Measurements from ENCODE around the gene CCNE1. TPM values are rescaled to one million over a fixed set of nuclear protein-coding genes. Genes with fewer than 3 reads are reported as not detected.

The CCNE1 gene
- total RNA-seq, 1 experiment from 2014 or later, result 40.2 TPM

DNA sequence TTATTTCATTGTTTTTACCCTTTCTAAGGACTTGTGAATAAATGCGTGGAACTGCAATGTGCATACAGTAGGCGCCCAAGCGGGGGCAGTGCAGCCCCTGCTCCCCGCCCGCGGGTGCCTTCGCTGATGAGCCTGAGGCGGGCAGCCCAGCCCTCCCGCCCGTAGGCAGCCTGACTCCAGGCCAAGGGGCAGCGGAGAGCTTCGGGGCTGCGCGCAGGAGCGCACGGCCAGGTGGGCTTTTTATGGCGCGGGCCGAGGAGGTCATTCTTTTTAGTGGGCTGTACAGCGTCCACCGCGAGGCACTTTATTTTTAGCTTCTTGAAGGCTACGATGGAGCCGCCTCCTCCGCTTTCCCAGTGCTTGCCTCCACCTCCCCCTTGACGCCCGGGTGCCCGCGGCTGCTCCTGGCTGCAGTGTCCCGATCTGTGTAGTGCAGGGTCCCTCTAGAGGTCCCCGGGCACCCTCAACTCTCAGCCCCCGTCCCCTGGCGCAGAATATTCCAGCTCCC, 60.5 kb downstream of the CCNE1 start:
- Histone ChIP-seq H3K9ac (ENCODE audit: extremely low read depth, insufficient read length, low read length) (no peak overlapping the region), H2BK12ac (ENCODE audit: insufficient read length, low read depth, low read length) (no peak overlapping the region), H3K4me1 (ENCODE audit: insufficient read depth, low read length) (no peaks in the 10 kb centered on the region), H2BK5ac (ENCODE audit: insufficient read length, low read length) (no peak overlapping the region), H4K5ac (ENCODE audit: insufficient read length, low read depth, low read length) (no peak overlapping the region), H2BK120ac (ENCODE audit: low read depth, low read length, poor library complexity, severe bottlenecking) (no peak overlapping the region), H2AFZ (ENCODE audit: low read length) (no peak overlapping the region), H3T11ph (ENCODE audit: low read length) (no peak overlapping the region), H2AK5ac (ENCODE audit: insufficient read length, low read length) (no peak overlapping the region), H3K27ac (ENCODE audit: insufficient read length, low read depth, low read length) (no peak overlapping the region), H4K20me1 (ENCODE audit: control insufficient read depth, insufficient read depth, insufficient read length) (no peaks in the 10 kb centered on the region), H3K4me2 (ENCODE audit: insufficient read depth, insufficient read length, low read length) (peak overlapping the region; percentile 20), H3K56ac (ENCODE audit: insufficient read length, low read depth, low read length) (no peak overlapping the region), H3K79me2 (ENCODE audit: insufficient read depth, low read length) (no peaks in the 10 kb centered on the region), H3K9me3 (ENCODE audit: control insufficient read depth, low read depth, low read length) (no peaks in the 10 kb centered on the region), H4K8ac (replicated peaks; ENCODE audit: insufficient read length, low read depth, low read length) (no peak overlapping the region), H3K4ac (ENCODE audit: low read depth, low read length) (no peak overlapping the region), H2BK15ac (ENCODE audit: low read depth, low read length) (no peak overlapping the region), H4K91ac (ENCODE audit: insufficient read length, low read depth, low read length) (no peak overlapping the region), H2BK20ac (ENCODE audit: low read depth, low read length, poor library complexity, severe bottlenecking) (no peak overlapping the region), H3K14ac (ENCODE audit: insufficient read depth, low read length) (no peak overlapping the region), H3K23me2 (ENCODE audit: insufficient read length, low read depth, low read length, poor library complexity, severe bottlenecking) (peaks cover 6% of the 10 kb centered on the region), H3K27me3 (ENCODE audit: insufficient read depth, low read length) (peaks cover 3% of the 10 kb centered on the region; the same call in 1 of the 2 replicates), H3K18ac (ENCODE audit: insufficient read length, low read depth, low read length) (no peak overlapping the region), H3K23ac (ENCODE audit: insufficient read length, low read depth, low read length) (no peak overlapping the region), H3K79me1 (ENCODE audit: insufficient read depth, low read depth, low read length, poor library complexity, severe bottlenecking) (no peaks in the 10 kb centered on the region)
- peak overlapping the region; percentile 49 to 79 for H3K4me3 Mint-ChIP-seq
- no peak overlapping the region for H3K27ac Mint-ChIP-seq
- TF ChIP-seq, protein P1, sequence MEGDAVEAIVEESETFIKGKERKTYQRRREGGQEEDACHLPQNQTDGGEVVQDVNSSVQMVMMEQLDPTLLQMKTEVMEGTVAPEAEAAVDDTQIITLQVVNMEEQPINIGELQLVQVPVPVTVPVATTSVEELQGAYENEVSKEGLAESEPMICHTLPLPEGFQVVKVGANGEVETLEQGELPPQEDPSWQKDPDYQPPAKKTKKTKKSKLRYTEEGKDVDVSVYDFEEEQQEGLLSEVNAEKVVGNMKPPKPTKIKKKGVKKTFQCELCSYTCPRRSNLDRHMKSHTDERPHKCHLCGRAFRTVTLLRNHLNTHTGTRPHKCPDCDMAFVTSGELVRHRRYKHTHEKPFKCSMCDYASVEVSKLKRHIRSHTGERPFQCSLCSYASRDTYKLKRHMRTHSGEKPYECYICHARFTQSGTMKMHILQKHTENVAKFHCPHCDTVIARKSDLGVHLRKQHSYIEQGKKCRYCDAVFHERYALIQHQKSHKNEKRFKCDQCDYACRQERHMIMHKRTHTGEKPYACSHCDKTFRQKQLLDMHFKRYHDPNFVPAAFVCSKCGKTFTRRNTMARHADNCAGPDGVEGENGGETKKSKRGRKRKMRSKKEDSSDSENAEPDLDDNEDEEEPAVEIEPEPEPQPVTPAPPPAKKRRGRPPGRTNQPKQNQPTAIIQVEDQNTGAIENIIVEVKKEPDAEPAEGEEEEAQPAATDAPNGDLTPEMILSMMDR (conservative IDR thresholded peaks at IDR 0.05), result peak; percentile 47
- no CpG with 5 or more reads among the region's 33 CpGs for WGBS (ENCODE audit: extremely low coverage, insufficient read length, low lambda C conversion rate)
- peaks cover 2 to 13% of the 10 kb centered on the region in 2 experiments; a peak in 2 of 4 replicates for H3K4me1 Mint-ChIP-seq
- H3K36me3 Mint-ChIP-seq (ENCODE audit: insufficient read depth in 1 of 3, low read depth in 3 of 3), result peaks cover 0 to 3% (median 0%) of the 10 kb centered on the region in 3 experiments; a peak in 1 of 7 replicates
- DNase-seq, result peak; percentile 69
- H3K9me3 Mint-ChIP-seq, result peaks cover 5 to 6% of the 10 kb centered on the region in 2 experiments; a peak in 3 of 5 replicates
- H3K27me3 Mint-ChIP-seq (ENCODE audit: low read depth), result peaks cover 48% of the 10 kb centered on the region

All from H9 (cell line).